Measurements from ENCODE around the gene AP2A2. TPM values are rescaled to one million over a fixed set of nuclear protein-coding genes. Genes with fewer than 3 reads are reported as not detected.
A peak's percentile ranks its signal among the peaks of the same experiment; 100 is the strongest.

Gene AP2A2
- total RNA-seq, 1 experiment from 2014 or later: 55.5 TPM

GRCh38 chr11:917426-917825 is 8.2 kb upstream of the AP2A2 start:
- Histone ChIP-seq H3K4me2 (ENCODE audit: low read length) (no peak overlapping the region), H3K36me3 (ENCODE audit: control insufficient read depth in 1 of 2, insufficient read depth in 2 of 2, low read length in 2 of 2) (no peaks in the 10 kb centered on the region), H3K27me3 (ENCODE audit: insufficient read depth, low read length) (no peaks in the 10 kb centered on the region), H3K27ac (ENCODE audit: low read depth, low read length) (no peak overlapping the region), H3K9me3 (ENCODE audit: control insufficient read depth in 1 of 2, insufficient read depth in 1 of 2, low read depth in 1 of 2, low read length in 2 of 2) (no peaks in the 10 kb centered on the region), H4K20me1 (ENCODE audit: insufficient read depth) (no peaks in the 10 kb centered on the region), H3K9me2 (ENCODE audit: insufficient read depth) (no peaks in the 10 kb centered on the region), H3K9ac (ENCODE audit: low read length) (no peak overlapping the region), H3K4me3 (replicated peaks in 1 of 2; ENCODE audit: low read depth in 1 of 2, low read length in 2 of 2) (no peak overlapping the region), H3K79me2 (ENCODE audit: insufficient read depth, low read length) (no peaks in the 10 kb centered on the region), H2AFZ (ENCODE audit: low read depth, low read length, poor library complexity, severe bottlenecking) (no peak overlapping the region), H3K4me1 (ENCODE audit: control insufficient read depth in 1 of 2, insufficient read depth in 2 of 2, low read length in 2 of 2) (peaks cover 0 to 8% of the 10 kb centered on the region in 2 experiments; a peak in 1 of 4 replicates)
- CTCF ChIA-PET: no interaction called here
- intact Hi-C loops (cut with micrococcal nuclease): no loop called here
- no peak for DNase-seq (ENCODE audit: low read depth, low spot score)
- BruUV-seq (replicated peaks): no TSS peak
- no peak for TF ChIP-seq ZNF274 (IDR thresholded peaks at IDR 0.05; ENCODE audit: low read depth, low read length)
- TF ChIP-seq, protein P1, sequence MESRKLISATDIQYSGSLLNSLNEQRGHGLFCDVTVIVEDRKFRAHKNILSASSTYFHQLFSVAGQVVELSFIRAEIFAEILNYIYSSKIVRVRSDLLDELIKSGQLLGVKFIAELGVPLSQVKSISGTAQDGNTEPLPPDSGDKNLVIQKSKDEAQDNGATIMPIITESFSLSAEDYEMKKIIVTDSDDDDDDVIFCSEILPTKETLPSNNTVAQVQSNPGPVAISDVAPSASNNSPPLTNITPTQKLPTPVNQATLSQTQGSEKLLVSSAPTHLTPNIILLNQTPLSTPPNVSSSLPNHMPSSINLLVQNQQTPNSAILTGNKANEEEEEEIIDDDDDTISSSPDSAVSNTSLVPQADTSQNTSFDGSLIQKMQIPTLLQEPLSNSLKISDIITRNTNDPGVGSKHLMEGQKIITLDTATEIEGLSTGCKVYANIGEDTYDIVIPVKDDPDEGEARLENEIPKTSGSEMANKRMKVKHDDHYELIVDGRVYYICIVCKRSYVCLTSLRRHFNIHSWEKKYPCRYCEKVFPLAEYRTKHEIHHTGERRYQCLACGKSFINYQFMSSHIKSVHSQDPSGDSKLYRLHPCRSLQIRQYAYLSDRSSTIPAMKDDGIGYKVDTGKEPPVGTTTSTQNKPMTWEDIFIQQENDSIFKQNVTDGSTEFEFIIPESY (IDR thresholded peaks at IDR 0.05; ENCODE audit: extremely low read depth, insufficient replicate concordance, low read length): no peak
- no peak for TF ChIP-seq EZH2 (IDR thresholded peaks at IDR 0.05)
- TF ChIP-seq ZFX (IDR thresholded peaks at IDR 0.05): no peak
- TF ChIP-seq ELF1 (IDR thresholded peaks at IDR 0.05; ENCODE audit: borderline replicate concordance, low read depth): no peak
- POLR2A ChIA-PET: no interaction called here
- RAD21 ChIA-PET (ENCODE audit: low non-redundant PET in 1 of 2, low total read pairs in 2 of 2, uncharacterized antibody in 2 of 2, unreplicated experiment in 2 of 2): no interaction called here
- no peak for ATAC-seq

- peaks cover 0 to 1% of the 10 kb centered on the region in 2 experiments; a peak in 2 of 4 replicates for H3K36me3 ChIP-seq (ENCODE audit: control insufficient read depth in 1 of 2, insufficient read depth in 2 of 2, low read length in 2 of 2)
- ChIA-PET CTCF (no interaction called here), RAD21 (ENCODE audit: low non-redundant PET in 1 of 2, low total read pairs in 2 of 2, uncharacterized antibody in 2 of 2, unreplicated experiment in 2 of 2) (no interaction called here), POLR2A (no interaction called here)
- H3K9me3 ChIP-seq (ENCODE audit: control insufficient read depth in 1 of 2, insufficient read depth in 1 of 2, low read depth in 1 of 2, low read length in 2 of 2): no peaks in the 10 kb centered on the region
- no peaks in the 10 kb centered on the region; the same call in 1 of the 2 replicates for H4K20me1 ChIP-seq (ENCODE audit: insufficient read depth)
- no TSS peak for BruUV-seq (replicated peaks)
- H3K79me2 ChIP-seq (ENCODE audit: insufficient read depth, low read length): peaks cover 9% of the 10 kb centered on the region
- H3K9ac ChIP-seq (ENCODE audit: low read length): no peak overlapping the region
- intact Hi-C loops (cut with micrococcal nuclease): no loop called here
- no peak for ATAC-seq
- no peaks in the 10 kb centered on the region for H3K27me3 ChIP-seq (ENCODE audit: insufficient read depth, low read length)
- no peak overlapping the region for H2AFZ ChIP-seq (ENCODE audit: low read depth, low read length, poor library complexity, severe bottlenecking)
- H3K4me3 ChIP-seq (replicated peaks in 1 of 2; ENCODE audit: low read depth in 1 of 2, low read length in 2 of 2): no peak overlapping the region
- 0 out of 2 replicates have a peak overlapping the region, but pooled peaks have one; percentile 14 for H3K4me2 ChIP-seq (ENCODE audit: low read length)
- H3K9me2 ChIP-seq (ENCODE audit: insufficient read depth): no peaks in the 10 kb centered on the region
- H3K27ac ChIP-seq (ENCODE audit: low read depth, low read length): no peak overlapping the region; the same call in 1 of the 2 replicates
- H3K4me1 ChIP-seq (ENCODE audit: control insufficient read depth in 1 of 2, insufficient read depth in 2 of 2, low read length in 2 of 2): peaks cover 0 to 29% of the 10 kb centered on the region in 2 experiments; a peak in 2 of 4 replicates
- no peak for DNase-seq (ENCODE audit: low read depth, low spot score)
- TF ChIP-seq ZFX (IDR thresholded peaks at IDR 0.05) (no peak), CBX3 (IDR thresholded peaks at IDR 0.05; ENCODE audit: low read depth) (no peak), MAX (IDR thresholded peaks at IDR 0.05) (no peak), CEBPB (IDR thresholded peaks at IDR 0.05; ENCODE audit: low read depth) (no peak), TCF7L2 (IDR thresholded peaks at IDR 0.05; ENCODE audit: borderline replicate concordance, extremely low read depth, insufficient read depth, insufficient read length) (no peak)
- TF ChIP-seq, protein P2, sequence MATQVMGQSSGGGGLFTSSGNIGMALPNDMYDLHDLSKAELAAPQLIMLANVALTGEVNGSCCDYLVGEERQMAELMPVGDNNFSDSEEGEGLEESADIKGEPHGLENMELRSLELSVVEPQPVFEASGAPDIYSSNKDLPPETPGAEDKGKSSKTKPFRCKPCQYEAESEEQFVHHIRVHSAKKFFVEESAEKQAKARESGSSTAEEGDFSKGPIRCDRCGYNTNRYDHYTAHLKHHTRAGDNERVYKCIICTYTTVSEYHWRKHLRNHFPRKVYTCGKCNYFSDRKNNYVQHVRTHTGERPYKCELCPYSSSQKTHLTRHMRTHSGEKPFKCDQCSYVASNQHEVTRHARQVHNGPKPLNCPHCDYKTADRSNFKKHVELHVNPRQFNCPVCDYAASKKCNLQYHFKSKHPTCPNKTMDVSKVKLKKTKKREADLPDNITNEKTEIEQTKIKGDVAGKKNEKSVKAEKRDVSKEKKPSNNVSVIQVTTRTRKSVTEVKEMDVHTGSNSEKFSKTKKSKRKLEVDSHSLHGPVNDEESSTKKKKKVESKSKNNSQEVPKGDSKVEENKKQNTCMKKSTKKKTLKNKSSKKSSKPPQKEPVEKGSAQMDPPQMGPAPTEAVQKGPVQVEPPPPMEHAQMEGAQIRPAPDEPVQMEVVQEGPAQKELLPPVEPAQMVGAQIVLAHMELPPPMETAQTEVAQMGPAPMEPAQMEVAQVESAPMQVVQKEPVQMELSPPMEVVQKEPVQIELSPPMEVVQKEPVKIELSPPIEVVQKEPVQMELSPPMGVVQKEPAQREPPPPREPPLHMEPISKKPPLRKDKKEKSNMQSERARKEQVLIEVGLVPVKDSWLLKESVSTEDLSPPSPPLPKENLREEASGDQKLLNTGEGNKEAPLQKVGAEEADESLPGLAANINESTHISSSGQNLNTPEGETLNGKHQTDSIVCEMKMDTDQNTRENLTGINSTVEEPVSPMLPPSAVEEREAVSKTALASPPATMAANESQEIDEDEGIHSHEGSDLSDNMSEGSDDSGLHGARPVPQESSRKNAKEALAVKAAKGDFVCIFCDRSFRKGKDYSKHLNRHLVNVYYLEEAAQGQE (IDR thresholded peaks at IDR 0.05; ENCODE audit: low read depth): no peak
These were observed 3.6 kb upstream of the AP2A2 start for GRCh38 chr11:921921-922678.
